ENCODE results near the gene CAPRIN1.

The CAPRIN1 gene

DNA sequence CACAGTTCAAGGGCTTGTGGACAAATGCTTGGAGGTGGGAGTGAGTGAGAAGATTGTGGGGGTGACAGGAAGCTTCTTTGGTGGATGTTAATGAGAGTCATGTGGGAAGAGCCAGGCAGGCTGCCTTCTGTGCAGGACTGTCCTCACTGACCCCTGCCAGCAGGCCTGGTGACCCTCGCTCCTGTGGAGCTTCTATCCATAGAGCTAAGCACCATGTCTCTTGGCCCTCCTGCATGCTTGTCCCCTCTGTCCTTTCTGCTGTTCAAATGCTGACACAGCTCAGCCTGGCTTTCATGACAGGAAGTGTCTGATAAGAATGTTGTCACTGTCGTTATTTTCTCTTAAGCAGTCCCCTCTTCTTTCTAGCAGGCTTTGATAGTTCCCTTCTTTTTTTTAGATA, 91.5 kb downstream of the CAPRIN1 start:
- no peak for DNase-seq (ENCODE audit: low read depth in 2 of 2)

DNA sequence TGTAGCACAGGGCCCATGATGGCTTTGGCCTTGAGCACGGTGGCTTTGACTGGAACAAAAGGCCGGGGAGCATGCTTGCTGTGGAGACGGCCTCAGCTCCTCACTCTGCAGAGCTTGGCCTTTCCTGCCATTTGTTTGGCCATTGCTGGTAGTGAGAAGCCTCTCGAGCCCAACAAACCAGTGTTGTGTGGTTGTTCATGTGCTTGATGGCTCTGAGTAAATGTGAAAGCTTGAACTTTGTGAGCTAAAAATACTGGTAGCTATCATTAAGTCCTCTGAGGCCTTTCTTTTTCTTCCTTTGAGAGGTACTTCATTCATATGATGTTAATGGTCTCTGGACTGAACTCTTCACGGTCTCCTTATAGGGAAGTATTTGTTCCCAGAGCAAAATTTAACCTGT, 93.5 kb downstream of the CAPRIN1 start:
- no peak for DNase-seq (ENCODE audit: low read depth in 2 of 2)

DNA sequence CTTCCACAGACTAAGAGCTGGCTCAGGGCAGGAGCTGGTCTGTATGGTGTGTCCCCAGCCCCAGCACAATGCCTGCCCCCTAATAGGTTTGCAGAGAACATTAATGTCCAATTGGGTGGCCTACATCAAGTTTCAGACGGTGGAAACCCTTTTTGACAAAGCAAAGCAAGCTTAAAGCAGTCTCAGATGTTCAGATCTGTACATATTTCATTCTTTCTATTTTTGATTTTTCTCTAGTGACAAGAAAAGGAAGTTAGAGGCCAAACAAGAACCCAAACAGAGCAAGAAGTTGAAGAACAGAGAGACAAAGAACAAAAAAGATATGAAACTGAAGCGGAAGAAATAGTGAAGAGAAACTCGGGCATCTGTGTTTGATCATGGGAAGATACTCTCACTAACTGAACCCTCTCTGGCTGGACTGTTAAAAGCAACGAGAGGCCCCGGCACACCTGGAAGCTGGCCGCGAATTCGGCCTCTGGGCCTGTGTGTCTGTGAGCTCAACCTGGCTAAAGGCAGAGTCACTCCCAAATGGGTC, 94.4 kb downstream of the CAPRIN1 start:
- DNase-seq (ENCODE audit: low read depth in 2 of 2) = no peak

DNA sequence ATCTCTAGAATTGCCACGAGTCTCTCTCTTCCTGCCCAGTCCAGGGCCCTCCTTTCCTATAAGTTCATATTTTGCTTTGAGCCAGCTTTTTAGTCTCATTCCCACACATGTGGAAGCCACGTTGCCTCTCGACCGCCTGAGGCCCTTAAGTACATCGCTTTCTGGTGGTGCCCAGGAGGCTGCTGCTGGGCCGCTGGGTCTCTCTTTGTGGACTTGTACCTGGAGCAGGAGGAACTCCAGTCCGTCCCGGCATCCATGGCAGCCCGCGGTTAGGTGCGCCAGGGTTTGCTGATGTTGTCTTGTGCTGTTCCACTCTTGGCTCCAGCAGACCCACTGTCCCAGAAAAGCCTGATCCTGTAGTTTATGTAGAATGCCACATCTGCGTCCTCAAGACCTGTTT, 94.9 kb downstream of the CAPRIN1 start:
- no peak for DNase-seq (ENCODE audit: low read depth in 2 of 2)

DNA sequence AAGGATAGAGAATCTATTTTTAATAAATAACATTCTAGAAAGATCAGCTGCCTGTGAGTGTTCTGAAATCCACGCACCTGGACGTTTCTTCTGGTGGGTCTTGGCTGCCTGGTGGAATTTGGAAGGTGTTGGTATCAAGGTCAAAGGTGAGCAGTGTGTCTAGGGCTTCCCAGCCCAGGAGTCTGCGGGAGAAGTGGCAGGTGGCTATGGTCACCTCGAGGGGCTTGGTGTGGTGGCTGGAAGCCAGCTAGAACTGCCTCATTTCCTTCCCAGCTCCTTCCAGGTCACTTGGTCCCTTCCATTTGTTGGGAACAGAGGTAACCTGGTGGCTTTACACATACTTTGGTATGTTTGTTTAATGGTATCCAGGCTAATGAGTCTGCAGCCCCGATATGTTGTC, 95.3 kb downstream of the CAPRIN1 start:
- no peak for DNase-seq (ENCODE audit: low read depth in 2 of 2)

DNA sequence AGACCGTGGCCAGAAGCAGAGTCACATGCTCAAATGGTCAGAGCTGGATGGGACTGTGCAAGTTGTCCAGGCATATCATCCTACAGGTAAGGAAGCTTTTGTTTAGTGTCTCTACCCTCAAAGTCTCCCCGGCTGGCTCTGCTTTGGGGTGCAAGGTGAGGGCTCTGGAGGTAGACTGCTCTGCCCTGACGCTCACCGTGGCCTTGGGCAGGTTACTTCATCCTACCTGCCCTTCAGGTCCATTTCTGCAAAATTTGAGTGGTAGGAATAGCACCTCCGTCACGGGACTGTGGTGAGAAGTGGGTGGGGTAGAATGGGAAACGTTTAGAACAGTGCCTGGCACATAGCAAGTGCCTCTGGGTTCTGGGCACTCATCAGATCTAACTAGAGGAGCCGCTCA, 96.0 kb downstream of the CAPRIN1 start:
- DNase-seq (ENCODE audit: low read depth in 2 of 2) = no peak

DNA sequence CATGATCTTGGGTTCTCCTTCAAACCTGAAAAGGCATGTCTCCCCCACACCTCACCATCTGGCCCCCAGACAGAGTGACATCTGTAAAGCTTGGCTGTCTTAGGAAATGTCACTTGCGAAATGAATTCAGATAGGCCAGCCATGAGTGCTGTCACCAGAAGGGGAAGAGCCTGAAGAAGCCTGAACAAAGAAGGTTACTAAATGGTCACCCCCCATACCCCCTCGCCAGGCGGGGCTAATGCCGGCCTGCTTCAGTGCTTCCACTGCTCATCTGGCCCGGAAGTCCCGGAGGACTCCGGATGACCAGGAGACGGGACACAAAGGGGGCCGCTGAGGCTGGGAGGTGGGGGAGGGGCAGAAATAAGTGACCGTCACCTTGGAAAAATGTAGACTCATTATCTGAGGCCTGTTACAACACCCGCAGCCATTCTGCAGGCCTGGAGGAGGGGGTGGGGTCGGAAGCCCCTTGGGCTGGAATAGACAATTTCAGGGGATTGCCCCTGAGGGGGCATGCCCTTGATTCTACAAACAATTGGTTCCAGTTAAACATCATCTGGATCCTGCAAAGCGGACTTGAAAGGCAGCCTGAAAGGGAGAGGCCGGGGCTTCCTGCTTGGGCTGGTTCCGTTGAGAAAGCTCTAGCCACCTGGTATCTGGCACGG, 97.1 kb downstream of the CAPRIN1 start:
- DNase-seq (ENCODE audit: low read depth in 2 of 2) = no peak

DNA sequence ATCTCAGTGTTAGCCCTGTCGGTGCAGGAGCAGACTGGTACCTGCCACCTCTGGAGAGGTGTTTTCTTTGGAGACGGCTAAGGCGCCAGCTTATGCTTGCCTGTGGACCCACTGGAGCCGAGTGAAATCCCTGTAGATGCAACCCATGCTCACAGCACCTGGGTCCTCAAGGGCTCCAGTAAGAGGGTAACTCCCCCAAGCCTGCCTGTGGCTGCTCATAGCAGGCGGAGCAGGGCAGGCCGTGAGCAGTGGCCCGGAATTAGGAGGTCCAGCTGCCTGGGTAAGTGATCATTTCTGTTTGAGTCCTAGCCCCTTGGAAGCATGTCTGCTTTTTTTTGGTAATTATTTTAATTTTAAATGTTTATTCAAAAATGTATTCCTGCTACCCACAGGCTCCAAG, 97.7 kb downstream of the CAPRIN1 start:
- DNase-seq (ENCODE audit: low read depth in 2 of 2) = no peak

DNA sequence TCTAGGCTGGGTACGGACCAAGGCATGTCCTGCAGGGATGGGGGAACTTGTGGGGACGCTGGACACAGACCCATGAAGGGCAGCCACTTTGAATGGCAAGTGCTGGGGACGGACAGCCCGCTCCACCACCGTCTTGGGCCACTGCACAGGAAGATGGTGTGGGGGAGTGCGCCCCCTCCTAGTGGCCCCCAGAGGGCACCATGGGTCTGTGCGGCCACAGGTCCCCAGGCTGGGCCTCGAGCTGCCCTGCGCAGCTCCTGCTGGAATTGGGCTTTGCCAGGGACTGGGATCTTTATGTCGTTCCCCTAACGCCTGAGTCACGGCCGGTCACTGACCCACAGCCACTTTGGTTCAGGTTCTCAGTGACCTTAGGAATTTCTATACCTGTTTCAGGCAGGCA, 98.3 kb downstream of the CAPRIN1 start:
- no peak for DNase-seq (ENCODE audit: low read depth in 2 of 2)

DNA sequence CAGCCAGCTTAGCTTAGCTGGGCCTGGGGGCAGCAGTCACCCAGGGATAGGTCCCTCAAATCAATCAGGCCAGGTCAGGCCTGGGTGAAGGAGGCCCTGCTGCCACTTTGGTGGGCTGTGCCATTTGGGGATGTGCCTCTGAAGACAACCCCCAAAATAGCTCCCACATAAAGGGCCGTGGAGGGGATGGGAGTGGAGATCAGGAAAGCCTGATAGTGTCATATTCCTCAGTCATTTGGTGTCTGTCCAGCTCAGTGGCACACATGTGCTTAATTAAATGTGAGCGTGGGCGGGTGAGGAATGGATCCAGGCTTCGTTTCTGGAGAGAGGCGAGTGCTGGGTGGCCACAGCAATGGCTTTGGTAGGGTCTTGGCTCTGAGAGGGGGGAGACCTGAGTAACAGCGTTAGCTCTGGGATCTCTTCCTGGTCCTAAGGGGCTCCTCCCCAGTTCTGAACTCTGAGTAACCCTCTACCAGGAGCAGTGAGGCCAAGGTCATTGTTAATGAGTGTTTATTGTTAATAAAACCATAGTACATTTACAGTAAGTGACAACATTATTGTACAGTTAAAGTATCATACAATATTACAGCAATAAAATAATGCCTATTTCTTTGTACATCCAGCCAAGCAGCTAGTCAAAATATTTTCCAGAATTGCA, 99.1 kb downstream of the CAPRIN1 start:
- peak; percentile 13 to 23 for DNase-seq (ENCODE audit: low read depth in 2 of 2)
